Neuronal stem cell (in vitro differentiated cells): ENCODE data around the gene PLPP3.
A peak's percentile ranks its signal among the peaks of the same experiment; 100 is the strongest.

Source experiments
- DNase-seq: peaks from one replicate; pipeline ENCODE4 v3.0.0-alpha.2; 2013; ENCODE audit warnings: low spot score
- H2AFZ ChIP-seq: one replicate; pipeline ENCODE4 v1.6.1; 2013; ENCODE audit warnings: mild to moderate bottlenecking, low read length, inconsistent platforms
- H2AK5ac ChIP-seq: 2 replicates; pipeline ENCODE4 v1.6.1; 2013; ENCODE audit warnings: low read depth, mild to moderate bottlenecking, inconsistent platforms, low read length, moderate library complexity, mixed read lengths
- H2BK120ac ChIP-seq: 2 replicates; pipeline ENCODE4 v1.6.1; 2013; ENCODE audit warnings: low read depth, mild to moderate bottlenecking, inconsistent platforms, low read length, moderate library complexity, mixed read lengths
- H2BK12ac ChIP-seq: one replicate; pipeline ENCODE4 v1.6.1; 2013; ENCODE audit warnings: low read length, inconsistent platforms
- H2BK15ac ChIP-seq: 2 replicates; pipeline ENCODE4 v1.6.1; 2013; ENCODE audit warnings: mild to moderate bottlenecking, low read length, inconsistent platforms, mixed read lengths
- H2BK5ac ChIP-seq: one replicate; pipeline ENCODE4 v1.6.1; 2013; ENCODE audit warnings: inconsistent platforms, mild to moderate bottlenecking, low read length, moderate library complexity
- H3K14ac ChIP-seq: one replicate; pipeline ENCODE4 v1.6.1; 2013; ENCODE audit warnings: low read length, inconsistent platforms
- H3K18ac ChIP-seq: 2 replicates; pipeline ENCODE4 v1.6.1; 2013; ENCODE audit warnings: low read length, inconsistent platforms
- H3K23ac ChIP-seq: 2 replicates; pipeline ENCODE4 v1.6.1; 2013; ENCODE audit warnings: low read depth, mild to moderate bottlenecking, mixed read lengths, low read length, inconsistent platforms; ENCODE audit not compliant: poor library complexity
- H3K27ac ChIP-seq: replicated peaks from 3 replicates; pipeline ENCODE4 v1.5.1; 2013; ENCODE audit warnings: low read length, inconsistent platforms
- H3K27me3 ChIP-seq, 3 experiments: 2 replicates each; pipeline ENCODE4 v1.6.1; 2013; ENCODE audit warnings: low read length in 3 of 3, mild to moderate bottlenecking in 2 of 3, inconsistent platforms in 1 of 3, low read depth in 1 of 3, mixed read lengths in 1 of 3, moderate library complexity in 1 of 3; ENCODE audit not compliant: control insufficient read depth in 3 of 3, insufficient read depth in 3 of 3
- H3K36me3 ChIP-seq, 2 donors: replicated peaks in 1 of 2; 2 replicates each; pipeline ENCODE4 v1.6.1; 2013; ENCODE audit warnings: low read length in 2 of 2; ENCODE audit not compliant: control insufficient read depth in 2 of 2, insufficient read depth in 2 of 2
- H3K4ac ChIP-seq: 2 replicates; pipeline ENCODE4 v1.6.1; 2013; ENCODE audit warnings: inconsistent platforms, mild to moderate bottlenecking, low read length, moderate library complexity
- H3K4me1 ChIP-seq, 2 donors: 1 replicate in 1 of 2; 2 replicates in 1 of 2; pipeline ENCODE4 v1.6.1; 2013; ENCODE audit warnings: low read length in 2 of 2, low read depth in 1 of 2; ENCODE audit not compliant: control insufficient read depth in 2 of 2, insufficient read depth in 1 of 2
- H3K4me2 ChIP-seq: one replicate; pipeline ENCODE4 v1.6.1; 2013; ENCODE audit warnings: mild to moderate bottlenecking, low read length, inconsistent platforms; ENCODE audit not compliant: insufficient read depth, poor library complexity, severe bottlenecking
- H3K4me3 ChIP-seq, 2 donors: 2 replicates each; pipeline ENCODE4 v1.5.1; 2013; ENCODE audit warnings: low read length in 2 of 2, mild to moderate bottlenecking in 2 of 2, inconsistent platforms in 1 of 2, moderate library complexity in 1 of 2
- H3K79me1 ChIP-seq: one replicate; pipeline ENCODE4 v1.6.1; 2013; ENCODE audit warnings: low read depth, mild to moderate bottlenecking, inconsistent platforms, low read length, moderate library complexity
- H3K9ac ChIP-seq: one replicate; pipeline ENCODE4 v1.6.1; 2013; ENCODE audit warnings: mild to moderate bottlenecking, low read depth, low read length, inconsistent platforms; ENCODE audit not compliant: poor library complexity
- H3K9me3 ChIP-seq, 2 donors: replicated peaks in 1 of 2; 2 replicates each; pipeline versions ENCODE3 to v1.6.1; 2013; ENCODE audit warnings: low read length in 2 of 2, mild to moderate bottlenecking in 2 of 2, inconsistent platforms in 1 of 2, low read depth in 1 of 2, mixed read lengths in 1 of 2, moderate library complexity in 1 of 2; ENCODE audit not compliant: control insufficient read depth in 2 of 2, insufficient read depth in 1 of 2
- H4K8ac ChIP-seq: one replicate; pipeline ENCODE4 v1.6.1; 2013; ENCODE audit warnings: low read depth, mild to moderate bottlenecking, inconsistent platforms, low read length, moderate library complexity
- H4K91ac ChIP-seq: one replicate; pipeline ENCODE4 v1.6.1; 2013; ENCODE audit warnings: low read length, low read depth, mild to moderate bottlenecking, inconsistent platforms; ENCODE audit not compliant: poor library complexity
- WGBS, 2 donors: extraction: QIAGEN DNeasy Blood & Tissue Kit; methylation state at CpG; one replicate each; pipeline ENCODE4 v1.1.7; 2013; ENCODE audit warnings: missing lambda C conversion rate in 2 of 2, mixed read lengths in 1 of 2; ENCODE audit not compliant: insufficient read length in 2 of 2, insufficient replicate concordance in 1 of 2; ENCODE audit errors: extremely low coverage in 2 of 2; 5-methylcytosine and 5-hydroxymethylcytosine counted together

The PLPP3 gene

DNA sequence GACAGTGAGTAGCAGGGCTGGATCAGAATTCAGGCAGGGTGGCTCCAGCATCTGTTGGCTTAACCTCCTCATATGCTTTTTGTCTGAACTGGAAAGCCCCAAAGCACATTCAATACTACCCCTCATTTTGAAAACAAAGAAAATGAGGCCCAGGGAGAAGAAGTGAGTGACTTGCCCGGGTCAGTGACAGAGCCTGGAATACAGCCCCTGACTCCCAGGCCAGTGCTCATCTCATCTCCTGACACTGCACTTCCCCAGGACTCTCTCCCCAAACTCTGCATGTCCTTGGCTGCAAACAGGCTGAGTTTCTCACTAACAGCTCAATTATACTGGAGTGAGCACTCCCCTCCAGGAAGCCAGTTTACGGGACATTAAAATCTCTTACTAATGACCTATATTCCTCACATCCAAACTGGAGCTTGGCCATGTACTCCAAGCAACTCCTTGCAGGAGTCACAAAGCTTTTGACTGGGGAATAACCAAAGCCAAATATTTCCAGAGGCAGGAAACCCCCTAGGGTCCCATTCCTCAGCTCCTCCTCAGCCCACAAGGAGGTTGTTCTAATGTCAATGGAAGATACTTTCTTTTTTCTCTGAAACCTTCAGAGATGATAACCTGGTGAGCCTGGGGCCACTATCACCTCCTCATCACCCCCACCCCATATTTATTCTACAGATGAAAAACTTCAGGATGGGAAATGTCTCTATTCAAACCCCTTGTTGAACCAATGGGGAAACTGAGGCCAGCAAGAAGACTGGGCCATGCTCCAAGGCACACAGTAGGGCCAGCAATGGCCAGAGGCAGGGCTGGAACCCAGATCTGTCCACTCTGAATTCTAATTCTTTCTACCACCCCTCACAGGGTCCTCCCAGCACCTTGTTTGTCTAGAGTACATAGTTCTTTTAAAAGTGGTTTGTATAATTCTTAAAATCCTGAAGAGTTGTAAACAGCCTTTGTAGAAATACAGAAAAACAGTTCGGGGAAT lies 127.0 kb downstream of the PLPP3 start:
- no peak overlapping the region for H3K4ac ChIP-seq
- H2BK5ac ChIP-seq = no peak overlapping the region
- H3K27me3 ChIP-seq = no peaks in the 10 kb centered on the region
- no peak overlapping the region for H2BK12ac ChIP-seq
- peak overlapping the region; percentile 76 for H2AFZ ChIP-seq
- H3K18ac ChIP-seq = no peak overlapping the region
- no peak overlapping the region for H2AK5ac ChIP-seq
- H3K9ac ChIP-seq = no peak overlapping the region
- no peaks in the 10 kb centered on the region for H3K79me1 ChIP-seq
- no peak overlapping the region for H3K4me3 ChIP-seq
- H3K14ac ChIP-seq = no peak overlapping the region
- H3K36me3 ChIP-seq = no peaks in the 10 kb centered on the region
- H4K91ac ChIP-seq = no peak overlapping the region
- H3K27ac ChIP-seq = no peak overlapping the region
- no peak overlapping the region for H4K8ac ChIP-seq
- H3K4me1 ChIP-seq = peaks cover 3 to 11% of the 10 kb centered on the region in 2 donors
- no peak overlapping the region for H3K4me2 ChIP-seq
- H3K9me3 ChIP-seq = no peaks in the 10 kb centered on the region
- WGBS, 2 donors = no CpG with 5 or more reads among the region's 3 CpGs
- no peak overlapping the region for H2BK120ac ChIP-seq
- no peak for DNase-seq
- H3K23ac ChIP-seq = no peak overlapping the region
- no peak overlapping the region for H2BK15ac ChIP-seq

DNA sequence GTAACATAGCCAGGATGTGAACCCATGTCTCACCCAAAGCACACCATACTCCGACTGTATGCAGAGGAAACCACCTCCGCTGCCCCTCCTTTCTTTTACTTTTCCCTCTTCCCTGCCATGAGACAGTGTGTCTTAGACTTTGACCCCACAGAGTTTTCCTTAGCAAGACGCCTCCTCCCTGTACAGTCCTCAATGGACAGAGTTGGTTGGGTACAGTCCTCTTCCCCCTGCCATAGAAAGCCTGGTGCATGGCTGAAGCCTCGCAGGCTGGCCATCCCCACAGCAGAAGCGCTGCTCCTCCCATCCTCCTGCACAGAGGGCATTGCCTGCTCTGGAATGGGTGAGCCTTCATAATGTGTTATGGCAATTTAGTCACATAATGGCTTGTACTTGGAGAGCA lies 127.9 kb downstream of the PLPP3 start:
- no peak overlapping the region for H4K91ac ChIP-seq
- no peak overlapping the region for H3K9ac ChIP-seq
- H3K4me2 ChIP-seq = no peak overlapping the region
- H3K14ac ChIP-seq = peak overlapping the region; percentile 39
- H2AK5ac ChIP-seq = no peak overlapping the region
- peak overlapping the region; percentile 59 for H2BK12ac ChIP-seq
- DNase-seq = no peak
- H2BK120ac ChIP-seq = no peak overlapping the region
- H3K4me3 ChIP-seq = no peak overlapping the region
- H3K27me3 ChIP-seq = no peaks in the 10 kb centered on the region
- no peaks in the 10 kb centered on the region for H3K9me3 ChIP-seq
- peaks cover 3 to 11% of the 10 kb centered on the region in 2 donors for H3K4me1 ChIP-seq
- H2BK5ac ChIP-seq = no peak overlapping the region
- no peak overlapping the region for H3K27ac ChIP-seq
- no peak overlapping the region for H4K8ac ChIP-seq
- no peak overlapping the region for H2AFZ ChIP-seq
- H3K18ac ChIP-seq = peak overlapping the region; percentile 68
- no peak overlapping the region for H2BK15ac ChIP-seq
- no CpG with 5 or more reads among the region's 5 CpGs for WGBS, 2 donors
- H3K23ac ChIP-seq = no peak overlapping the region
- no peak overlapping the region for H3K4ac ChIP-seq
- no peaks in the 10 kb centered on the region for H3K36me3 ChIP-seq
- no peaks in the 10 kb centered on the region for H3K79me1 ChIP-seq

DNA sequence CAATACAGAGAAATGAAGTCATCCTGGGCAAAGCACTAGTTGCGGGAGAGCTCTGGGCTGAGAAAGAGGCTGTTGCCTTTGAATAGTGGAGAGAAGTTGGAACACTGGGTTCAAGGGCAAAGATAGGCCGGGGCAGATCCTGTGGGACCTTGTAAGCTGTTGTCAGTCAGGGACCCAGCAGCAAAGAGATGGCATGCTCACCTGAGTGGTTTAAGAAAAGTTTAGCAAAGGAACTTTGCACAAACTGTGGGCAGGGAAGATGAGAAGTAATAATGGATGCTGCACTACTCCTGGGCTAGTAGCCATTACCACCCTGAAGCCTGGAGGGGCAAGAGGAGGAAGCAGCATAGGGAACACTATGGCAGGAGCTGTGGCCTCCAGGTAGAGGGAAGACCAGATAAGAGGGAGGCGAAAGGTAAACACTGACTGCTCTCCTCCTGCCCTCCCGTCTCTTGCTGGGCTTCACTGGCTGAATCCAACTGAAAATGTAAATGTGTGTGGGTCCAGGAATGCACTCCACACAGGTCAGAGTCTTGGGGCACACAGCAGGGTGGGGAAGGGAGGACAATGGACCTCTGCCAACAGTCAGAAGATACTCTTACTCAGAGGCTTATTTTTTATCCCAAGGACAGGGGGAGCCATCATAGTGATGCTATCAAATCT lies 129.2 kb downstream of the PLPP3 start:
- Histone ChIP-seq H3K9ac (no peak overlapping the region), H3K4ac (no peak overlapping the region), H3K4me2 (no peak overlapping the region), H3K9me3 (no peaks in the 10 kb centered on the region), H2BK120ac (no peak overlapping the region), H4K8ac (no peak overlapping the region), H2AK5ac (no peak overlapping the region), H3K27me3 (no peaks in the 10 kb centered on the region), H2BK5ac (no peak overlapping the region), H3K27ac (no peak overlapping the region), H3K23ac (no peak overlapping the region), H3K4me3 (no peak overlapping the region), H3K79me1 (no peaks in the 10 kb centered on the region), H2AFZ (no peak overlapping the region), H3K14ac (no peak overlapping the region), H2BK15ac (no peak overlapping the region), H3K4me1 (peaks cover 4 to 11% of the 10 kb centered on the region in 2 donors), H3K18ac (no peak overlapping the region), H2BK12ac (no peak overlapping the region), H4K91ac (no peak overlapping the region), H3K36me3 (no peaks in the 10 kb centered on the region)
- no CpG with 5 or more reads among the region's 4 CpGs for WGBS, 2 donors
- no peak for DNase-seq
